ENCODE measurements around the gene PDE4DIP.
"Not testable (repeated sequence)": the region's sequence is repeated elsewhere in the genome, so short reads cannot be mapped to it uniquely, and the experiment has no call there.

PDE4DIP gene

DNA sequence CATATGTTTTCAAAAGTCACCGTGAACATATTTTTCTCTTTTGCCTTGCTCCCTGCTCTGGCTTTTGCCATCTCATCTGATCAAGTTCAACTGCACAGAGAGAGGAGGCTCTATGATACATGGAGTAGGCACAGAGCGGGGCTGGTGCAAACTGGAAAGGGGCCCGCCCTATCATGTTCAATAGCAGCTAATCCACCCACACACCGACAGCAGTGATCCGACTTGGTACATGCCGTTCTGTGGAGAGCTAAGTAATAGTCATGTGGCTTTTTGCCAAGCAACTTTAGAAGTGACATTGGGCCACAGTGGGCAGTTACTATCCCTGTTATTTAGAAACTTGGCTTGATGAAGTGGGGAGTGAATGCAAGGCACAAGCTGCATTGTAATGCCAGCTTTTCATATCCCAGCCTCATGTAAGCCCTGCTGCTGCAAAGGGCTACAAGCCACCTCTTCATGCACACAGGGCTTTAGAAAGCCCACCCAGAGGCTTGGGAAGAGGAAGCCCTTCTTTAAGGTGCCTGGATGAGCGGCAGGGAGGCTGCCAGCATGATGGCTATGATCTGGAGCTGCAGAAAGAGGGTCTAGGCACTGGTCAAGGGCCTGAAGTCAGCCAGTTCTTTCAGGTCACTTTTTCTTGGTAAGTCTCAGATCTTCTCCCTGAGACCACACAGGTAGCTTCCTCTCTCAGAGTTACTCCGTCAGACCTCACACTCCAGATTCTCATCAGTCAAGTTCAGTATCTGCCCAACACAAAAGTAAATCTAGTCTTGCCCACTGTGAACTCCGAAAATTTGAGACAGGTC is 57.1 kb downstream of the PDE4DIP start:
- DNase-seq (ENCODE audit: low read depth in 1 of 2, low spot score in 1 of 2); in situ Hi-C loops (cut with HindIII; ENCODE audit: low pct_unique_long_range_greater_than_20kb, low sequenced_read_pairs): not testable (repeated sequence)

- DNase-seq (ENCODE audit: low read depth in 1 of 2, low spot score in 1 of 2); in situ Hi-C loops (cut with HindIII; ENCODE audit: low pct_unique_long_range_greater_than_20kb, low sequenced_read_pairs): not testable (repeated sequence)
Measured at GRCh38 chr1:148901953-148902341, 57.7 kb downstream of the PDE4DIP start.

DNA sequence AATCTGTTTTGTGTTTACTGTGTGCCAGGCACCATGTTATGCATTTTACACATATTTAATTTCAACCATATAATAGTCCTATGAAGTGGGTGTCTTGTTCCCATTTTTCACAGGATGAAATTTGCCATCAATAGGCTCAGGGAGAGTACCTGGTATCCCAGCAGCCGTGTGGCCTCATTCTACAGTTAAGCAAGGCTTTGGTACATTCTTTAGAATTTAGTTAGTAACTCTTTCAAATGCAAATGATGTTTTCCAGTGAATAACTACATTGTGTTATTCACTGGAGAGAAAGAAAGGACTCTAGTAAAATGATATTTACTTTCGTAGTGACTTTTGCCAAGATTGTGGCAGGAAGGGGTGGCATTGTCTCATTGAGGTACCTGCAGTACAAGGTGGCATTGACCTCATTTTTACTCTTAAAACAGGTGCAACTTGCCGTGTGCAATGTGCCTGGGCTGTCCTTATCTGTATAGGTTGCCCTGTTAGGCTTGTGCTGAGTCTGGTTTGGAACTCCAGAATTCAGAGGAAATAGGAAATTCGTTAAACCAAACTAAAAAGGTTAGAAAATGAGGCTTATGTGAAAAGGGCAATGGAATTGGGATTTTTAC is 65.1 kb downstream of the PDE4DIP start:
- in situ Hi-C loops (cut with HindIII; ENCODE audit: low pct_unique_long_range_greater_than_20kb, low sequenced_read_pairs); DNase-seq (ENCODE audit: low read depth in 1 of 2, low spot score in 1 of 2): not testable (repeated sequence)

- DNase-seq (ENCODE audit: low read depth in 1 of 2, low spot score in 1 of 2); in situ Hi-C loops (cut with HindIII; ENCODE audit: low pct_unique_long_range_greater_than_20kb, low sequenced_read_pairs): not testable (repeated sequence)
Measured at GRCh38 chr1:148911303-148911928, 67.2 kb downstream of the PDE4DIP start.

DNA sequence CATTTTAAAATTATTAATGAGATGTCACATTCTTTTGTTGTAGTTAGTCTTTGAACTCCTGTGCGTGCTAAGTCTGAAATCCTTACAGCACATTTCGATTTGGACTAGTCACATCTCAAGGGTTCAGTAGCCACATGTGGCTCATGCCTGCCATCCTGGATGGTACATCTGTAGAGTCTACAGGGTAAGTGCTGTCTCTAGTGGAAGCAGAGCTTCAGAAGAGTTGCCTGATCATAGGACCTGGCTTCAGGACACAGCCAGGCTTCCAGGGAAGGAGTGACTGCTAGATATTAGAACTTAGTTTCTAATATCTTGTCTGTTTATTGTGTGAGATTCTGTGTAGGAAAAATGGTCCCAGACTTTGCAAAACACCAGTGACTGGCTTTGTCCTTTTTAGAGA is 72.0 kb downstream of the PDE4DIP start:
- DNase-seq (ENCODE audit: low read depth in 1 of 2, low spot score in 1 of 2); in situ Hi-C loops (cut with HindIII; ENCODE audit: low pct_unique_long_range_greater_than_20kb, low sequenced_read_pairs): not testable (repeated sequence)

GRCh38 chr1:148916695-148917348 is 72.6 kb downstream of the PDE4DIP start:
- in situ Hi-C loops (cut with HindIII; ENCODE audit: low pct_unique_long_range_greater_than_20kb, low sequenced_read_pairs); DNase-seq (ENCODE audit: low read depth in 1 of 2, low spot score in 1 of 2): not testable (repeated sequence)

DNA sequence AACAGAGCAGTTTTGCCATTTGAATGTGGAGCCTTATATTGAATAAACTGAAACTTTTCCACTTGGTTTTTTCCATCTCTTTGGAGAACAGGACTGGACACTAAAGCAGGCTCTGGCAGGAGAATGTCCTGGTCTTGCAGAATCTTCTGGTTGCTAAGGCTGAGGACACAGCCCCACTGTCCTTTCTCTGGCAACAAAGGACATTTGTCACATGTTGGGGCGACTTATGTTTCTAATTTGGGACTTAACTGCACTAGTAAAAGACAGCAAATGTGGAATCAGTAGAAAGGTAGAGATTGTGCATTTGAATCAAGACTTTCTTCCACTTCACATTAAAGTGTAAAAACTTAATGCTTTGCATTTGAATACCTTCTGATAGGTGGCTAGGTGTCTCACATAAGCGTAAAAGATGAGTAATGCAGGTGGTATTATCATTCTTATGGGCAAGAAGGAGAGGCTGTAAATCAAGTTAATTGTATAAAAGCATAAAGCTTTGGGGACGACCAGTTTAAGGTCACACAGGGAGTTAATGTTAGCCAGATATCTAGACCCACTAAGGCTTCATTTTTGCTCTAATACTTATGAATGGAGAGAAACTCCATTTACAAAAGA is 74.7 kb downstream of the PDE4DIP start:
- DNase-seq (ENCODE audit: low read depth in 1 of 2, low spot score in 1 of 2); in situ Hi-C loops (cut with HindIII; ENCODE audit: low pct_unique_long_range_greater_than_20kb, low sequenced_read_pairs): not testable (repeated sequence)

DNA sequence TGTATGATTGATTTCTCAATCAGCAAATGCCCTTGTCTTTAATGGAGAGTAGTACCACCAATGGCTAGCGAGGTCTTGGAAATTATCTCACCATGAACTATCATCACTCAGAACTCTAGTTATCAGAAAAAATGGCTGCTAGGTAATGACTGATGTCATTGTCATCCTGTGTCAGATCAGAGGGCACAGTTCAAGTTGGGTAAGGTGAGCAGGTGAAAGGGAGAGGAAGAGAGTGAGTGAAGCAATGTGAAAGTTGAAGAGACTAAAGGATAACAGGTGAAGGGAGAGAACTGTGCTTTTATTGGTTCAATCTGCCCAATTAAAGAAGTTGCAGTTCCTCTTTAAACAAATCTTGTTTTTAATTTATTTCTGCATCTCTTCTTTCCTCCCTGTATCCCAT is 76.8 kb downstream of the PDE4DIP start:
- in situ Hi-C loops (cut with HindIII; ENCODE audit: low pct_unique_long_range_greater_than_20kb, low sequenced_read_pairs); DNase-seq (ENCODE audit: low read depth in 1 of 2, low spot score in 1 of 2): not testable (repeated sequence)

GRCh38 chr1:148923798-148924197 is 79.6 kb downstream of the PDE4DIP start:
- DNase-seq (ENCODE audit: low read depth in 1 of 2, low spot score in 1 of 2); in situ Hi-C loops (cut with HindIII; ENCODE audit: low pct_unique_long_range_greater_than_20kb, low sequenced_read_pairs): not testable (repeated sequence)

DNA sequence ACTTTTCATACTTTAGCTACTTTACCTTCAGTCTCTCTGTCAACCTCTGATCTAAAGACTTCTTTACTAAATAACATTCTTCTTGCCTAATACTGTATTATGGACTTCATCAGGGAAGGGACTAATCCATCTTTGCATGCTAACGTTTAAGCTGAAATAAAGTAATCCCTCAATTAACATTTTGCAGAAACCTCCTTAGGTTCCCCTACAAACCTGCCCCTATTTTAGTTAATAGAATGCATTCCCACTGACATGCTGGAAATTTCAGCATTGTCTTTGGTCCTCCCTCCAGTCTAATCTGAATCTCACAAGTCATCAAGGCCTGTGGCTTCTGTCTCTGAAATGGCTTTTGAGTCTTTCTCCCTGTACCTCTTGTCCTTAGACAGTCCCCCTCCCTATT is 83.4 kb downstream of the PDE4DIP start:
- DNase-seq (ENCODE audit: low read depth in 1 of 2, low spot score in 1 of 2); in situ Hi-C loops (cut with HindIII; ENCODE audit: low pct_unique_long_range_greater_than_20kb, low sequenced_read_pairs): not testable (repeated sequence)

DNA sequence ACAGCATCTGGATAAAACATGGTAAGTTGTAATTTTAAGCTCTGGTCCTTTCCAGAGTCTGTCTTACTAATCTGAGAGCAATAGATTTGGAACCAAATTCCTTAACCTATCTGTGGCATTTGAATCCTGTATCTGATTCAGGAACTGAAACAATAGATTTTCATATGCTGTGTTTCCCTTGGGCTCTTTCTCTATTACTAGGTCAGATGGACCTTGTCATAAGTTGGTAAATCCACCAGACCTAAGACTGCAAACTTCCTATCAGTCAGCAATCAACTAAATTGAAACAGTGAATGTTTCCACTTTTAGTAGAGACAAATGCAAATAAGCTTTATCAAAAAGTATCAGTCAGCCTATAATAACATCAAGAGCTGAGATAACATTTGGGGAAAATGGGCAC is 85.0 kb downstream of the PDE4DIP start:
- DNase-seq (ENCODE audit: low read depth in 1 of 2, low spot score in 1 of 2); in situ Hi-C loops (cut with HindIII; ENCODE audit: low pct_unique_long_range_greater_than_20kb, low sequenced_read_pairs): not testable (repeated sequence)

GRCh38 chr1:148935381-148936002 is 91.3 kb downstream of the PDE4DIP start:
- DNase-seq (ENCODE audit: low read depth in 1 of 2, low spot score in 1 of 2); in situ Hi-C loops (cut with HindIII; ENCODE audit: low pct_unique_long_range_greater_than_20kb, low sequenced_read_pairs): not testable (repeated sequence)

GRCh38 chr1:148942906-148943305 is 98.7 kb downstream of the PDE4DIP start:
- DNase-seq (ENCODE audit: low read depth in 1 of 2, low spot score in 1 of 2); in situ Hi-C loops (cut with HindIII; ENCODE audit: low pct_unique_long_range_greater_than_20kb, low sequenced_read_pairs): not testable (repeated sequence)

- DNase-seq (ENCODE audit: low read depth in 1 of 2, low spot score in 1 of 2); in situ Hi-C loops (cut with HindIII; ENCODE audit: low pct_unique_long_range_greater_than_20kb, low sequenced_read_pairs): not testable (repeated sequence)
Measured at GRCh38 chr1:148945130-148945529, 100.9 kb downstream of the PDE4DIP start.

GRCh38 chr1:148948768-148949167 is 104.5 kb downstream of the PDE4DIP start:
- in situ Hi-C loops (cut with HindIII; ENCODE audit: low pct_unique_long_range_greater_than_20kb, low sequenced_read_pairs): not testable (repeated sequence)

GRCh38 chr1:148951336-148952227 is 107.4 kb downstream of the PDE4DIP start:
- peak in 1 of 2 experiments; percentile 95 for DNase-seq (ENCODE audit: low read depth in 1 of 2, low spot score in 1 of 2)
- in situ Hi-C loops (cut with HindIII; ENCODE audit: low pct_unique_long_range_greater_than_20kb, low sequenced_read_pairs): not testable (repeated sequence)

More at GRCh38 chr1:148948768-148949167, 104.5 kb downstream of the PDE4DIP start:
- not testable (repeated sequence) for DNase-seq (ENCODE audit: low read depth in 1 of 2, low spot score in 1 of 2)

Data from T47D (cell line).